Measurements from ENCODE around the gene SRSF6. TPM values are rescaled to one million over a fixed set of nuclear protein-coding genes. Genes with fewer than 3 reads are reported as not detected.
"Not testable (repeated sequence)": the region's sequence is repeated elsewhere in the genome, so short reads cannot be mapped to it uniquely, and the experiment has no call there.

SRSF6 gene
- total RNA-seq, 2 donors from 2014 or later, result 128 to 158 TPM

GRCh38 chr20:43472671-43473380 lies 15.1 kb downstream of the SRSF6 start:
- Mint-ChIP-seq H3K27ac (peak overlapping the region; percentile 72), H3K36me3 (ENCODE audit: insufficient read depth in 2 of 2) (peaks cover 0 to 5% of the 10 kb centered on the region in 2 donors), H3K4me3 (no peak overlapping the region), H3K27me3 (ENCODE audit: low read depth) (peaks cover 6% of the 10 kb centered on the region), H3K4me1 (ENCODE audit: low read depth) (peaks cover 4% of the 10 kb centered on the region), H3K9me3 (no peaks in the 10 kb centered on the region)
- ATAC-seq (replicated peaks in 1 of 2), result peak in 1 of 2 donors; percentile 13
- DNase-seq, result no peak

DNA sequence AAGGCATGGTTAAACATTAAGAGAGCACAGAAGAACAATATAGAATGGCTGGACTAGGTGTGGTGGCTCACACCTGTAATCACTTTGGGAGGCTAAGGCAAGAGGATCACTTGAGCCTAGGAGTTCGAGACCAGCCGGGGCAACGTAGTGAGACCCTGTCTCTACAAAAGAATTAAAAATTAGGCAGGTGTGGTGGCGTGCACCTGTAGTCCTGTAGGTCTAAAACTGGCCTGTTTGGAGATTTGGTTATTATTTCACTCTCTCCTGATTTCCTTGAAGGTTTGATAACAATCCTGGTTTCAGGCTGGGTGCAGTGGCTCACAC lies 15.6 kb downstream of the SRSF6 start:
- no peaks in the 10 kb centered on the region for H3K9me3 Mint-ChIP-seq

DNA sequence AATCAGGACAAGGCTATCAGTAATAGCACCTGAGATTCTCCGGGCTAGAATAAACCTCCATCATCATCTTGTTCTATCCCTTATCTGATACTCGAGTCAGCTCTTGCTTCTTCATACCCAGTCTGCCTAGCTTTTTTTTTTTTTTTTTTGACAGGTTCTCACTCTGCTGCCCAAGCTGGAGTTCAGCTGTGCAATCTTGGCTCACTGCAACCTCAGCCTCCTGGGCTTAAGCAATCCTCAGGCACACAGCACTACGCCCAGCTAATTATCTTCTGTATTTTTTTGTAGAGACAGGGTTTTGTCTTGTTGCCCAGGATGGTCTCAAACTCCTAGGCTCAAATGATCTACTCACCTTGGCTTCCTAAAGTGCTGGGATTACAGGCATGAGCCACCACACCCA lies 19.5 kb downstream of the SRSF6 start:
- H3K36me3 Mint-ChIP-seq (ENCODE audit: insufficient read depth in 2 of 2), result peaks cover 0 to 1% of the 10 kb centered on the region in 2 donors
- H3K9me3 Mint-ChIP-seq, result no peaks in the 10 kb centered on the region
- peaks cover 6% of the 10 kb centered on the region for H3K27me3 Mint-ChIP-seq (ENCODE audit: low read depth)
- H3K27ac Mint-ChIP-seq, result no peak overlapping the region
- DNase-seq (no peak), ATAC-seq (replicated peaks in 1 of 2) (no peak)
- peaks cover 4% of the 10 kb centered on the region for H3K4me1 Mint-ChIP-seq (ENCODE audit: low read depth)
- no peak overlapping the region for H3K4me3 Mint-ChIP-seq

More for the DNA sequence above, 15.6 kb downstream of the SRSF6 start:
- Mint-ChIP-seq H3K27me3 (ENCODE audit: low read depth) (peaks cover 6% of the 10 kb centered on the region), H3K4me1 (ENCODE audit: low read depth) (peaks cover 4% of the 10 kb centered on the region), H3K4me3 (no peak overlapping the region), H3K36me3 (ENCODE audit: insufficient read depth in 2 of 2) (peaks cover 0 to 5% of the 10 kb centered on the region in 2 donors), H3K27ac (no peak overlapping the region)
- DNase-seq, result no peak
- ATAC-seq (replicated peaks in 1 of 2), result no peak

GRCh38 chr20:43477619-43478018 lies 19.9 kb downstream of the SRSF6 start:
- Mint-ChIP-seq H3K27me3 (ENCODE audit: low read depth) (peaks cover 6% of the 10 kb centered on the region), H3K4me1 (ENCODE audit: low read depth) (peaks cover 4% of the 10 kb centered on the region), H3K36me3 (ENCODE audit: insufficient read depth in 2 of 2) (peaks cover 0 to 1% of the 10 kb centered on the region in 2 donors), H3K27ac (no peak overlapping the region), H3K9me3 (no peaks in the 10 kb centered on the region), H3K4me3 (no peak overlapping the region)
- DNase-seq, result no peak
- no peak for ATAC-seq (replicated peaks in 1 of 2)

- ATAC-seq (replicated peaks in 1 of 2), result no peak
- no peaks in the 10 kb centered on the region for H3K27me3 Mint-ChIP-seq (ENCODE audit: low read depth)
- peaks cover 13% of the 10 kb centered on the region for H3K4me1 Mint-ChIP-seq (ENCODE audit: low read depth)
Observed at GRCh38 chr20:43490038-43490437, 32.3 kb downstream of the SRSF6 start.

GRCh38 chr20:43492101-43492500 lies 34.4 kb downstream of the SRSF6 start:
- peaks cover 5 to 6% of the 10 kb centered on the region in 2 donors for H3K36me3 Mint-ChIP-seq (ENCODE audit: insufficient read depth in 2 of 2)
- no peaks in the 10 kb centered on the region for H3K27me3 Mint-ChIP-seq (ENCODE audit: low read depth)
- DNase-seq (peak in 1 of 2 donors; percentile 6), ATAC-seq (replicated peaks in 1 of 2) (peak; percentile 99)
- peak overlapping the region; percentile 17 to 34 for H3K4me3 Mint-ChIP-seq
- H3K9me3 Mint-ChIP-seq, result peaks cover 0 to 2% of the 10 kb centered on the region in 2 donors
- peak overlapping the region; percentile 24 for H3K27ac Mint-ChIP-seq
- H3K4me1 Mint-ChIP-seq (ENCODE audit: low read depth), result peaks cover 13% of the 10 kb centered on the region

More at GRCh38 chr20:43490038-43490437, 32.3 kb downstream of the SRSF6 start:
- peaks cover 5 to 8% of the 10 kb centered on the region in 2 donors for H3K36me3 Mint-ChIP-seq (ENCODE audit: insufficient read depth in 2 of 2)
- no peak overlapping the region for H3K4me3 Mint-ChIP-seq
- H3K9me3 Mint-ChIP-seq, result peaks cover 2% of the 10 kb centered on the region in 2 donors
- no peak overlapping the region for H3K27ac Mint-ChIP-seq
- no peak for DNase-seq

GRCh38 chr20:43495388-43495787 lies 37.7 kb downstream of the SRSF6 start:
- H3K9me3 Mint-ChIP-seq, result peaks cover 0 to 2% of the 10 kb centered on the region in 2 donors
- H3K4me3 Mint-ChIP-seq, result no peak overlapping the region
- H3K27me3 Mint-ChIP-seq (ENCODE audit: low read depth), result no peaks in the 10 kb centered on the region
- H3K36me3 Mint-ChIP-seq (ENCODE audit: insufficient read depth in 2 of 2), result peaks cover 2% of the 10 kb centered on the region in 2 donors
- H3K27ac Mint-ChIP-seq, result no peak overlapping the region
- ATAC-seq (replicated peaks in 1 of 2), result no peak
- peaks cover 13% of the 10 kb centered on the region for H3K4me1 Mint-ChIP-seq (ENCODE audit: low read depth)
- DNase-seq, result no peak

DNA sequence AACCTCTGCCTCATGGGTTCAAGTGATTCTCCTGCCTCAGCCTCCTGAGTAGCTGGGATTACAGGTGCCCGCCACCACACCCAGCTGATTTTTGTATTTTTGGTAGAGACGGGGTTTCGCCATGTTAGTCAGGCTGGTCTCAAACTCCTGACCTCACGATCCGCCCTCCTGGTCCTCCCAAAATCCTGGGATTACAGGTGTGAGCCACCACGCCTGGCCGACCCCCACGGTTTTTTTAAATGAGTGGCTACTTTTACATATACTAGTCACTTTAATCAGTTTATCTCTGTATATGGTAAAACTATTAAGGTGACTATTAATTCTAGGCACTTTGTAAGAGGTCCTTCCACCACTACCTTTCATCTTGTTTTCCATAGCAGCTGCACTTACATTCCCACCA lies 44.3 kb downstream of the SRSF6 start:
- not testable (repeated sequence) for DNase-seq; H3K27ac Mint-ChIP-seq; H3K4me1 Mint-ChIP-seq (ENCODE audit: low read depth); ATAC-seq (replicated peaks in 1 of 2); H3K36me3 Mint-ChIP-seq (ENCODE audit: insufficient read depth in 2 of 2); H3K9me3 Mint-ChIP-seq; H3K4me3 Mint-ChIP-seq
- peaks cover 38% of the 10 kb centered on the region for H3K27me3 Mint-ChIP-seq (ENCODE audit: low read depth)

DNA sequence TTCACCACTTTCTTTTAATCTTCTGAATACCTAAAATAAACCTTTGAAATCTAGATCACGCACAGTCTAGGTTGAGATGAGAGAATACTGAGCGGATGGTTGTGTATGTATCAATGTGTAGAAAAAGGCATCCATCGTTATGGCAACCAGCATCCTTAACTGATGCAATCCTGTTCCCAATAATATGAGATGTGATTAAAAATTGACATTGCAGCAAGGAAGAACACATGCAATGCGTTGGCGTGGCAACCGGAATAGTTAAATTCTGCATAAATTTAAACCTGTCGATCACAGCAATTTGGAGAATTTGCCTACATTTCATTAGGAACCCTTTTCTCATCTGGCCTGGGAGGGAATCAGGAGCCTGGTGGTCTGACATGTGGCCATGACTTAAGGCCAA lies 48.5 kb downstream of the SRSF6 start:
- peaks cover 54% of the 10 kb centered on the region for H3K27me3 Mint-ChIP-seq (ENCODE audit: low read depth)
- H3K27ac Mint-ChIP-seq, result no peak overlapping the region
- DNase-seq, result no peak
- no peaks in the 10 kb centered on the region for H3K9me3 Mint-ChIP-seq
- no peaks in the 10 kb centered on the region for H3K4me1 Mint-ChIP-seq (ENCODE audit: low read depth)
- H3K4me3 Mint-ChIP-seq, result no peak overlapping the region
- ATAC-seq (replicated peaks in 1 of 2), result no peak
- no peaks in the 10 kb centered on the region for H3K36me3 Mint-ChIP-seq (ENCODE audit: insufficient read depth in 2 of 2)

DNA sequence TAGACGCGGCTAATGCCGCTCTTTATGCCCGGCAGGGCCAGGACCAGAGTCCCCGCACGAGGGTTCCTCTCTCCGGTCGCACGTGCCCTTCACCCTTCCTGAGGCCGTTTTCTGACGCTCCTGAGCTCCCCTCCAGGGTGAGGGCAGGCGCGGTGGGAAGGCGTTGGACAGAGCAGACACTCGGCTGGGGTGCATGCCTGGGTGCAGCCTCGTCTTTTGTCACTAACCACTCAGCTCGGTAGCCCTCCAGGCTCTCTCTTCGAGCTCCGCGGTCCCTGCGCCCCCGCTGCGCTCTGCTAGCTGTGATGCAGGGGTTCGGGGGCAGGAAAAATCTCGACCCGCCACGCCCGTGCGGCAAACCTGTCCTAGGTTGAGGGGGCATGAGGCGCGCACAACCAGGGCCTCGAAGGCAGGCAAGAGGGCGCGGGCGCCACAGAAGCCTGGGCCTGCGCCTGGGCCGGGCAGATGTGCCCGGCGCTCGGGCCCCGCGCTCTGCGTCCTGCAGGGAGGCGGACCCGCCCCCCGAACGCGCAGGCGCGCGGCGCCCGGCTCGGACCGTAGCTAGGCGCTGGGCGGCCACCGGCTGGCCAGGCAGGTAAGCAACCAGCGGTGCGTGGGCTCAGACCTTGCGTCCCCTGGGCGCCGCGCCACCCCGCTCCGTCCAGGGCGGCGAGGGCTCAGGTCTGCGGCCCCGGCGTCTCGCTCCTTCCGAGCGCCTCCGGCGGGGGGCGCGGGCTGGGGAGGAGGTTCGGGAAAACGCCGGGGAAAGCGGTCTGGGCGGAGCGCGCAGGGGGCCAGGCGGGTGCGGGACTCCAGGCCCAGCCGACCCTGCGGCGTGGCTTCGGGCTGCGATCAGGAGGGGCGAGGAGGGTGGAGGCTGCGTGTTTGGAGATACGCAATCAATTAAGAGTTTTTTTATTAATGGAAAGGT lies 49.7 kb downstream of the SRSF6 start, which contains the start of gene L3MBTL1:
L3MBTL1 (plus strand) TSS at position 548 of the 931 bp plus-strand sequence. CDS start 5,807 bp downstream, outside the sequence.
- Mint-ChIP-seq H3K9me3 (no peaks in the 10 kb centered on the region), H3K27ac (no peak within 1 kb of the TSS), H3K4me1 (ENCODE audit: low read depth) (no peaks in the 10 kb centered on the region), H3K36me3 (ENCODE audit: insufficient read depth in 2 of 2) (no peaks in the 10 kb centered on the region), H3K27me3 (ENCODE audit: low read depth) (peaks cover 54% of the 10 kb centered on the region), H3K4me3 (peak within 1 kb of the TSS; percentile 70 to 77)
- peak; percentile 40 to 48 for DNase-seq
- peak; percentile 79 to 83 for ATAC-seq (replicated peaks in 1 of 2)

- DNase-seq (peak; percentile 8 to 25), ATAC-seq (replicated peaks in 1 of 2) (peak in 1 of 2 donors; percentile 32)
- Mint-ChIP-seq H3K27ac (no peak overlapping the region), H3K36me3 (ENCODE audit: insufficient read depth in 2 of 2) (no peaks in the 10 kb centered on the region), H3K4me3 (peak overlapping the region; percentile 70 to 77), H3K27me3 (ENCODE audit: low read depth) (peaks cover 47% of the 10 kb centered on the region), H3K9me3 (no peaks in the 10 kb centered on the region), H3K4me1 (ENCODE audit: low read depth) (no peaks in the 10 kb centered on the region)
Observed at GRCh38 chr20:43508106-43508505, 50.4 kb downstream of the SRSF6 start.

- H3K27me3 Mint-ChIP-seq (ENCODE audit: low read depth), result peaks cover 45% of the 10 kb centered on the region
- no peaks in the 10 kb centered on the region for H3K36me3 Mint-ChIP-seq (ENCODE audit: insufficient read depth in 2 of 2)
- ATAC-seq (replicated peaks in 1 of 2) (no peak), DNase-seq (no peak)
- no peaks in the 10 kb centered on the region for H3K9me3 Mint-ChIP-seq
- H3K4me3 Mint-ChIP-seq, result peak overlapping the region; percentile 70 to 77
- H3K27ac Mint-ChIP-seq, result no peak overlapping the region
- H3K4me1 Mint-ChIP-seq (ENCODE audit: low read depth), result no peaks in the 10 kb centered on the region
Observed at GRCh38 chr20:43508604-43509040, 50.9 kb downstream of the SRSF6 start.

DNA sequence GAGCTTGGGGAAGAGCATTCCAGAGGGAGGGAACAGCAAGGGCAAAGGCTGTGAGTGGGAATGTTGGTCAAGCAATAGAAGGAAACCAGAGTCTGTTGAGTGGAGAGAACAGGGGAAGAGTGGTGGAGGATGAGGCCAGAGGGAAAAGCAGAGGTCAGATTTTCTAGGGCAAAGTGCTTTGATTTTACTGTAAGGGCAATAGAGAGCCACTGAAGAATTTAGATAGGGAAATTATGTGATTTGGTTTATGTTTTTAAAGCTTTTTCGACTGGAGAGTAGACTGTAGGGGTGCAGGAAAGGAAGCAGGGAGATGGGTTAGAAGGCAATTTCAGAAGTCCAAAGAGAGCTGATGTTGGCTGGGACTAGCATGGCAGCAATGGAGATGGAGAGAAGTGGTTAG lies 54.2 kb downstream of the SRSF6 start:
- Mint-ChIP-seq H3K27me3 (ENCODE audit: low read depth) (peaks cover 18% of the 10 kb centered on the region), H3K27ac (no peak overlapping the region), H3K9me3 (no peaks in the 10 kb centered on the region), H3K4me1 (ENCODE audit: low read depth) (peaks cover 7% of the 10 kb centered on the region), H3K36me3 (ENCODE audit: insufficient read depth in 2 of 2) (peaks cover 3 to 4% of the 10 kb centered on the region in 2 donors), H3K4me3 (no peak overlapping the region)
- no peak for DNase-seq
- no peak for ATAC-seq (replicated peaks in 1 of 2)

Measured in activated T-cell treated with anti-CD3 and anti-CD28 coated beads, Interleukin-2, amount 50 U/mL, for 72 hours (primary cell).